ENCODE results near the gene AHI1. TPM values are rescaled to one million over a fixed set of nuclear protein-coding genes. Genes with fewer than 3 reads are reported as not detected.

Gene AHI1
- total RNA-seq, 1 donor = 29.8 TPM

DNA sequence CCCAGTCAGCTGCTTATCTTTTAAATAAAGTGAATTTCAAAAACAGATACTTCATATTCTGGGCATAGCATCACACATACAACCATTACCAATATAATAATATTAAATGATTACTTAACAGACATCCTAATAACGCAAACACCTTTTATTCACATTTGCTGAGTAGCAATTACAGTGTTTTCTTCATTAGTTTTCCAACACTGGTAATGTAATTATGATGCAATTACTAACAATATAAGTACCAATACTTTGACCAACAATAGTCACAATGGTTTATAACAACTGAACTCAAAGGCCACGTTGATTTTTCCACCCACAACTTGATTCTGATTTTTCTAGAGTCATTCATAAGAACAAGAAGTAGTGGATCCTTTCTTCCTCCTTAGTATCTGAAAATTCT is 212.4 kb downstream of the AHI1 start:
- no peak overlapping the region for H3K4me3 ChIP-seq (ENCODE audit: low read depth, low read length)
- TF ChIP-seq, protein P1, sequence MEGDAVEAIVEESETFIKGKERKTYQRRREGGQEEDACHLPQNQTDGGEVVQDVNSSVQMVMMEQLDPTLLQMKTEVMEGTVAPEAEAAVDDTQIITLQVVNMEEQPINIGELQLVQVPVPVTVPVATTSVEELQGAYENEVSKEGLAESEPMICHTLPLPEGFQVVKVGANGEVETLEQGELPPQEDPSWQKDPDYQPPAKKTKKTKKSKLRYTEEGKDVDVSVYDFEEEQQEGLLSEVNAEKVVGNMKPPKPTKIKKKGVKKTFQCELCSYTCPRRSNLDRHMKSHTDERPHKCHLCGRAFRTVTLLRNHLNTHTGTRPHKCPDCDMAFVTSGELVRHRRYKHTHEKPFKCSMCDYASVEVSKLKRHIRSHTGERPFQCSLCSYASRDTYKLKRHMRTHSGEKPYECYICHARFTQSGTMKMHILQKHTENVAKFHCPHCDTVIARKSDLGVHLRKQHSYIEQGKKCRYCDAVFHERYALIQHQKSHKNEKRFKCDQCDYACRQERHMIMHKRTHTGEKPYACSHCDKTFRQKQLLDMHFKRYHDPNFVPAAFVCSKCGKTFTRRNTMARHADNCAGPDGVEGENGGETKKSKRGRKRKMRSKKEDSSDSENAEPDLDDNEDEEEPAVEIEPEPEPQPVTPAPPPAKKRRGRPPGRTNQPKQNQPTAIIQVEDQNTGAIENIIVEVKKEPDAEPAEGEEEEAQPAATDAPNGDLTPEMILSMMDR (IDR thresholded peaks at IDR 0.05; ENCODE audit: insufficient read depth, low read depth, low read length) = no peak

DNA sequence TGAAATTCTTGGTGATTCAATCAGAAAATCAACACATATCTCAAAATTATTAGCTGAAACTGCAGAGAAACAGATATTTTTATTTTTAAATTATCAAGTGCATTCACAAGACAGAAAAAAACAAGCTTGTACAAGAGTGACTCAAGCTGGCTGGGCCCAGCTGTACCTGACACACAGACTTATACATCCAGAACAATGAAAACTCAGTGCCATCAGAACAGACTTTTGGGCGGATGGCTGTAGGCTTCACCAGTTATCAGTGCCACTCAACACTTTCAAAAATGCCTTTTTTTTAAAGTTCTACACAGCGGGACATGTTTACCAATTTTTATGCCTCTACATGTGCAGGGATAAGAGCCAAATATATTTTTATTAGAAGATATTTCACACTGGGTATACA is 213.6 kb downstream of the AHI1 start:
- no peak for DNase-seq (ENCODE audit: low read depth)
- no peak overlapping the region for H3K4me3 ChIP-seq (ENCODE audit: low read depth, low read length)
- TF ChIP-seq, protein P1 (IDR thresholded peaks at IDR 0.05; ENCODE audit: insufficient read depth, low read depth, low read length) = no peak

More for the DNA sequence above, 212.4 kb downstream of the AHI1 start:
- DNase-seq (ENCODE audit: low read depth) = no peak

DNA sequence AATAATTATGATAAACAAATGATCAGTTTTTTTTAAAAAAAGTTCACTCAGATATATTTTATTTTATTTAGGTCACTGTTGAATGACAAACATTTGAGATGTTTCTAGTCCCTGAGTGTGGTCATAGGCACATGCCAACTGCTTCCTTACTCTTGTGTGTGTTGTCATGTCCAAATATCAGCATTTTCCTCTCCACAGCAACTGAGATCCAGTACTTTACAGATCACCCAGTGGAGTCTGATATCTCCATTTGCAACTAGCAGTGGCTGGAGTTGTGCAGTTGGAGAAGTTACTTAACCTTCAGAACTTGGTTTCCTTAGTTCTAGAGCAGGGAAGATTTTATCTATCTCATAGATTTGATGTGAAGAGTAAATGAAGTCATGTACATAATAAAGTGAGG is 215.1 kb downstream of the AHI1 start:
- H3K4me3 ChIP-seq (ENCODE audit: low read depth, low read length) = no peak overlapping the region
- DNase-seq (ENCODE audit: low read depth) = no peak
- TF ChIP-seq, protein P1 (IDR thresholded peaks at IDR 0.05; ENCODE audit: insufficient read depth, low read depth, low read length) = no peak

DNA sequence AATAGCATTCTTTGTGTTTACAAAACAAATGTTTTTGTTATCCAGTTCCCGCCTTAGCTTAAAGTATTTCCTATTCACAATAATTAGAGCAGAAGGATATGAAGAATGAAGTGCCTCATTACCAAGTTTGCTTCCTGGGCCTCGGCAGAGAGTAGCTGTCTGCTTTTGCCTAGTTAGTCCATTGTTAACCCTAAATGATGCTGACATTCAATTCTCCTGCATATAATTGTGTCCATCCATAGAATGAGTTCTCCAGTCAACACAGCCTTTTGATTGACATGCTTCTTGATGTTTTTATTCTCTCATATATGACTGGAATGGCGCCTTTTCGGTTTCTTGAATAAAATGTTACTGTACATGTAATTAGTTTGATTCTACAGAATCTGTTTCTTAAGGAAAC is 215.6 kb downstream of the AHI1 start:
- H3K4me3 ChIP-seq (ENCODE audit: low read depth, low read length) = no peak overlapping the region
- TF ChIP-seq, protein P1 (IDR thresholded peaks at IDR 0.05; ENCODE audit: insufficient read depth, low read depth, low read length) = no peak
- DNase-seq (ENCODE audit: low read depth) = no peak

DNA sequence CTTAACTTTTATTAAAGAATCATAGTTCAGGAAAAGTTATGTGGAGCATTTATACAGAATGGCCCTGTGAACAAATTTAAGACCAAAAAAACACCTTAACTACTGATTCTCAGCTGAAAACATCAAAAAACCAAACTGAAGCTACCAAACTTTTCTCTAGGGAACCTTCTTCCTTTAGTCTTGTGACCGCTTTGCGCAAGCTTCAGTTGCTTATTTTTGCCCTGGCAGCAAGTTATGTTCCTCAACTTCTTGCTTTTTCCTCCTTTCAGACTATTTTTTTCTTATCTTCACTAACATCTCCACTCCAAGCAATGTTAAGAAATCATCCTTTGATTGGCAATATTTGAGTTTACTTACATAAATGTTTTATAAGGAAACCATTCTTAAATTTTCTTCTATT is 216.3 kb downstream of the AHI1 start:
- TF ChIP-seq, protein P1 (IDR thresholded peaks at IDR 0.05; ENCODE audit: insufficient read depth, low read depth, low read length) = no peak
- DNase-seq (ENCODE audit: low read depth) = peak; percentile 73
- H3K4me3 ChIP-seq (ENCODE audit: low read depth, low read length) = no peak overlapping the region

DNA sequence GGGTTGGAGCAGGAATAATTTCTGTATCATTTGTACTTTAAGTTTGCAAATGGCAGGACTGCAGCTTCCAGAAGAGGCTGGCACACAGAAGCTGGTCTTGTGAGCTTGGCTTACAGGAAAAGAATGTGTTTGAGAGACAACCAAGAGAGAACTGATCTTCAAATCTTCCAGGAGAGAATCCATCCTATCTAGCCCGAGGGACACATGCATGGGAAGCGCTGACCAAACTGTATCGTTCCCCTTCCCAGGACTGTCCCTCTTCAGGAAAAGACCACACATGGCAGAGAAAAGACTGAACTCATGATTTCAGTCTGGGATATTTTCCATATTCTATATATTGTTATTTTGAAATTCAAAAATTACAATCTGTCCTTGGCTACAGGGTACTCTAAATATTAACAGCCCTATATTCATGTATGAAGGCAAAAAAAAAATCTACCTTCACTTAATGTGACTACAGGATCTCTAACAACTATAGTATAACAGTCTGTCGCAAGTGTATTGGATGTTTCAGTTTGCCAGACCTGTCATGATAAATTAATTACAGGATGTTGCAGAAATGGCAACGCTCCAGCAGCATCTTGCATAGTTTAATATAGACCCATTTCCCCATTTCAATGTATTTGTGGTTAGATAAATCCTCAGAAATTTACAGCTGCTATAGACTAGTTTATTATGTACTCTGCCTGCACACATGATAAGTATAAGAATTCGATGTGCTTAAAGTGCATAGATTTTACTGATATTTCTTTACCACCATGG is 217.0 kb downstream of the AHI1 start:
- TF ChIP-seq, protein P1 (IDR thresholded peaks at IDR 0.05; ENCODE audit: insufficient read depth, low read depth, low read length) = no peak
- no peak overlapping the region for H3K4me3 ChIP-seq (ENCODE audit: low read depth, low read length)
- peak; percentile 97 for DNase-seq (ENCODE audit: low read depth)

DNA sequence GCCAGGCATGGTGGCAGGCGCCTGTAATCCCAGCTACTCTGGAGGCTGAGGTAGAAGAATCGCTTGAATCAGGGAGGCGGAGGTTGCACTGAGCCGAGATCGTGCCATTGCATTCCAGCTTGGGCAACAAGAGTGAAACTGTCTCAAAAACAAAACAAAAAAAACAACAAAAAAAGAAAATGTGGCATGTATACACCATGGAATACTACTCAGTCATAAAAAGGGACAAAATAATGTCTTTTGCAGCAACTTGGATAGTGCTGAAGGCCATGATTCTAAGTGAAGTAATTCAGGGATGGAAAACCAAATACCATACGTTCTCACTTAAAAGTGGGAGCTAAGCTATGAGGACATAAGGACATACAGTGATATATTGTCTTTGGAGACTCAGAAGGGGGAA is 220.1 kb downstream of the AHI1 start:
- DNase-seq (ENCODE audit: low read depth) = no peak
- TF ChIP-seq, protein P1 (IDR thresholded peaks at IDR 0.05; ENCODE audit: insufficient read depth, low read depth, low read length) = no peak
- no peak overlapping the region for H3K4me3 ChIP-seq (ENCODE audit: low read depth, low read length)

Data from fibroblast of villous mesenchyme (primary cell).